ENCODE results near the gene VIL1.

Gene VIL1

GRCh38 chr2:218500501-218501060 is 81.7 kb downstream of the VIL1 start:
- H3K9me3 ChIP-seq (ENCODE audit: insufficient read depth, low read length): no peaks in the 10 kb centered on the region
- H3K4me2 ChIP-seq (ENCODE audit: low read depth, low read length, poor library complexity, severe bottlenecking): no peak overlapping the region
- no peaks in the 10 kb centered on the region for H3K27me3 ChIP-seq (ENCODE audit: low read length)
- H3K9me2 ChIP-seq (replicated peaks; ENCODE audit: insufficient read depth, low read length): no peaks in the 10 kb centered on the region
- no peaks in the 10 kb centered on the region for H3K79me2 ChIP-seq (ENCODE audit: insufficient read depth, low read length)
- no peak overlapping the region for H3K9ac ChIP-seq (ENCODE audit: low read length)
- no peak overlapping the region for H3K27ac ChIP-seq (ENCODE audit: low read depth, low read length)
- no peak overlapping the region for H2AFZ ChIP-seq (ENCODE audit: low read depth, low read length, severe bottlenecking)
- no peak overlapping the region for H3K4me3 ChIP-seq (ENCODE audit: insufficient read depth, low read length, poor library complexity, severe bottlenecking)
- H4K20me1 ChIP-seq (ENCODE audit: low read depth, low read length): no peaks in the 10 kb centered on the region
- TF ChIP-seq EZH2phosphoT487 (conservative IDR thresholded peaks at IDR 0.05; ENCODE audit: low read length) (no peak), CTCF (IDR thresholded peaks at IDR 0.05; ENCODE audit: insufficient read depth, low read length, poor library complexity, severe bottlenecking) (no peak)
- H3K36me3 ChIP-seq (ENCODE audit: low read length): peaks cover 8% of the 10 kb centered on the region; the same call in 1 of the 2 replicates
- H3F3A ChIP-seq (ENCODE audit: insufficient read depth): no peaks in the 10 kb centered on the region

- H3K4me3 ChIP-seq (ENCODE audit: insufficient read depth, low read length, poor library complexity, severe bottlenecking): no peak overlapping the region
- no peak overlapping the region for H3K9ac ChIP-seq (ENCODE audit: low read length)
- no peaks in the 10 kb centered on the region for H3F3A ChIP-seq (ENCODE audit: insufficient read depth)
- no peaks in the 10 kb centered on the region for H3K79me2 ChIP-seq (ENCODE audit: insufficient read depth, low read length)
- no peaks in the 10 kb centered on the region for H3K9me3 ChIP-seq (ENCODE audit: insufficient read depth, low read length)
- no peak for TF ChIP-seq CTCF (IDR thresholded peaks at IDR 0.05; ENCODE audit: insufficient read depth, low read length, poor library complexity, severe bottlenecking)
- no peak for TF ChIP-seq EZH2phosphoT487 (conservative IDR thresholded peaks at IDR 0.05; ENCODE audit: low read length)
- H3K9me2 ChIP-seq (replicated peaks; ENCODE audit: insufficient read depth, low read length): no peaks in the 10 kb centered on the region
- H2AFZ ChIP-seq (ENCODE audit: low read depth, low read length, severe bottlenecking): no peak overlapping the region
- no peaks in the 10 kb centered on the region for H4K20me1 ChIP-seq (ENCODE audit: low read depth, low read length)
- H3K27ac ChIP-seq (ENCODE audit: low read depth, low read length): no peak overlapping the region
- H3K4me2 ChIP-seq (ENCODE audit: low read depth, low read length, poor library complexity, severe bottlenecking): no peak overlapping the region
- no peaks in the 10 kb centered on the region for H3K27me3 ChIP-seq (ENCODE audit: low read length)
- H3K36me3 ChIP-seq (ENCODE audit: low read length): peaks cover 6% of the 10 kb centered on the region; the same call in 1 of the 2 replicates
These were observed 82.7 kb downstream of the VIL1 start for GRCh38 chr2:218501665-218502064.

All from SU-DHL-6 (cell line).